Subcutaneous adipose tissue (tissue), 4 donors: ENCODE results near the gene LSM14B. TPM values are rescaled to one million over a fixed set of nuclear protein-coding genes. Genes with fewer than 3 reads are reported as not detected.

Experiments used
- CTCF ChIP-seq: fragments of 450-650 bp; IDR thresholded peaks from one replicate; pipeline ENCODE4 v1.5.1; 2016; ENCODE audit warnings: low read depth, mild to moderate bottlenecking, control low read depth, antibody characterized with exemption, moderate library complexity
- total RNA-seq, 4 donors: library from RNA; depleted of rRNA; stranded (reverse); fragments of >200 nt; gene quantifications; one replicate each; pipeline ENCODE4 v1.1.0, GENCODE V29; 2016

The LSM14B gene
- total RNA-seq, 4 donors from 2014 or later, result 18.3 to 33.0 (median 20.1) TPM

GRCh38 chr20:62141043-62141396 is 18.7 kb downstream of the LSM14B start:
- TF ChIP-seq CTCF, result no peak

DNA sequence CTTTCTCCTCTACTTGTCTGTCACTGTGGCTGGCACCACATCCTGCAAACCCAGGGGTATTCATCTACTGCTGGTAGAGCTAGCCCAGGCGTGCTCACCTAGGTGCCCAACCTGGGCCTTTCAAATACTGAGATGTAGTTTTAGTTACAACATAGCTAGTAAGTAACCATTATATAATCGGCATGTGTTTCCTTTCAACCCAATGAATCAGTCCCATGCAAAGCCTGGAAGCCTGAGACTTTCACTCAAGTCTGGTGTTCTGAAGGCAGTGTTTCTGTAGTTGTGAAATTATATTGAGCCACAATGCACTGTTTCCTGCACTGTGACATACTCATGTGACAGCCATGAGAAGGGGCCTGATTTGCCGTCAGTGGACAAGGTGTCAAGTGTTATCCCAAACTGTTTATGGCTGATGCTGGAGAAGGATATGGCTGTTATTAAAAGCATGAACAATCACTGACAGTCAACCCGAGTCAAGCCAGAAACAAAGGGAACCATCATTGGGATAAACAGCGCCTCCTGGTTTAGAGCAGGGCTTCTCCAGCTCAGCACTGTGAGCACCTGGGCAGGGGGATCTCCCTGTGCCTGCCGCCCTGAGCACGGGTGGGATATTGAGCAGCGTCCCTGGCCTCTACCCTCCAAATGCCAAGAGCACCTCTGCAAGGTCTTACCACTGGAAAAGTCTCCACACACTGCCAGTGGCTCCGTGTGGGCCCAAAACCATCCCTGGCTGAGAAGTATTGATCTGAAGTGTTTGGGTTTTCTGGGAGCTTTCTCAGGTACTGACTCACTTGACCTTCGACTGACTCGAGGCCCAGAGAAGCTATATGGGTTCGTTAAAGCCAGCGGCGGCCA is 19.3 kb downstream of the LSM14B start:
- no peak for TF ChIP-seq CTCF

- no peak for TF ChIP-seq CTCF
Observed at GRCh38 chr20:62142252-62143080, 20.2 kb downstream of the LSM14B start.

DNA sequence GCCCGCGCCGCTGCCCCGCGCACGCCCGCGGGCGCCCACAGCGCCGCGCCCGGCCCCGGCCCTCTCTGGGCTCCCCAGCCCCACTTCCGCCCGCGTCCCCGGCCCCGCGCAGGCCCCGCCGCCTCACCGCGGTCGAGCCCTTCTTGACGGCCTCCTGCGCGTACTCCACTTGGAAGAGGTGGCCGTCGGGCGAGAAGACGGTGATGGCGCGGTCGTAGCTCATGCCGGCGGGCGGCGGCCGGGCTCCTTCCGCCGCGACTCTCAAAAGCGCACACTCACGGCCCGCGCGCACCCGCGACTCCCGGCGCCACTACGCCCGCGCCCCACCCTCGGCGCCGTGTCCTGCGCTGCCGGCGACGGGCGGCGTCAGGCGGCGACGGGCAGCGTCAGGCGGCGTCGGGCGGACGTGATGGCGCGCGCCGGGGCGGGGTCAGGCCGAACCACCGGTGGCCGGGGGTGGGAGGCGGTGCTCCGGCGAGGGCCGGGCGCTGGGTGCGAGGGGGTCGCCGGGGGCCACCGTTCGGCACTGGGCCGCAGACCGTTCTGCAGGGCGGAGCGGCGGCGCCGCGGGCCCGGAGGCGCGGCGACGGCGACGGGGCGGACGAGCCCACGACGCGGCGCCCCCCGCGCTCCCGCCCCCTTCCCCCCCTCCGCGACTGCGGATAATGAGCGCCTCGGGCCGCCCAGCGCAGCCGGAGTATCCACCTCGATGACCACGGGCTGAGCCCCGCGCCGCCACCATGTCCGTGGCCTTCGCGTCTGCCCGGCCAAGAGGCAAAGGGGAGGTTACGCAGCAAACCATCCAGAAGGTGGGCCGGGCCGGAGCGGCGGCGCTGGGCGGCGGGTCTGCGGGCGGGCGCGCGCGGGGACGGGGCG is 21.0 kb downstream of the LSM14B start, which contains the start of the genes PSMA7 and SS18L1:
TSS of gene PSMA7 (minus strand) at position 314 of the 876 bp plus-strand sequence. CDS start at position 223, 91 bp downstream.
TSS of gene SS18L1 (plus strand) at position 689 of the 876 bp plus-strand sequence. CDS start at position 741, 52 bp downstream.
- no peak for TF ChIP-seq CTCF

- TF ChIP-seq CTCF, result no peak
Observed at GRCh38 chr20:62143957-62144825, 21.9 kb downstream of the LSM14B start.

GRCh38 chr20:62145688-62146018 is 23.4 kb downstream of the LSM14B start:
- TF ChIP-seq CTCF, result no peak
